Skeletal muscle tissue (tissue), 4 donors: Measurements from ENCODE around the gene LRRC49. TPM values are rescaled to one million over a fixed set of nuclear protein-coding genes. Genes with fewer than 3 reads are reported as not detected.

Experiments
- H3K27ac ChIP-seq: one replicate; pipeline ENCODE4 v1.7.0; 2013; ENCODE audit warnings: mild to moderate bottlenecking, low read depth, low read length, inconsistent platforms
- H3K27me3 ChIP-seq, 3 donors: one replicate each; pipeline ENCODE4 v1.7.0; 2013; ENCODE audit warnings: low read length in 3 of 3; ENCODE audit not compliant: control insufficient read depth in 3 of 3, insufficient read depth in 3 of 3
- H3K36me3 ChIP-seq, 3 donors: one replicate each; pipeline ENCODE4 v1.7.0; 2013; ENCODE audit warnings: low read length in 3 of 3; ENCODE audit not compliant: control insufficient read depth in 3 of 3, insufficient read depth in 3 of 3
- H3K4me1 ChIP-seq, 3 donors: one replicate each; pipeline ENCODE4 v1.7.0; 2013; ENCODE audit warnings: low read length in 3 of 3, mild to moderate bottlenecking in 3 of 3; ENCODE audit not compliant: control insufficient read depth in 3 of 3, insufficient read depth in 3 of 3
- H3K4me3 ChIP-seq, 3 donors: one replicate each; pipeline ENCODE4 v1.7.0; 2013; ENCODE audit warnings: low read length in 3 of 3
- H3K9ac ChIP-seq, 3 donors: one replicate each; pipeline ENCODE4 v1.7.0; 2013; ENCODE audit warnings: low read length in 3 of 3, mild to moderate bottlenecking in 3 of 3, moderate library complexity in 2 of 3, low read depth in 1 of 3
- H3K9me3 ChIP-seq, 3 donors: one replicate each; pipeline ENCODE4 v1.7.0; 2013; ENCODE audit warnings: low read length in 3 of 3; ENCODE audit not compliant: control insufficient read depth in 3 of 3
- total RNA-seq: library from RNA; depleted of rRNA; stranded (reverse); fragments of >200 nt; gene quantifications from one replicate; pipeline ENCODE4 v1.2.3, GENCODE V29; 2014
- donor health status: Osteomylitis.

LRRC49 gene
- total RNA-seq, 1 donor from 2014 or later = 11.0 TPM

DNA sequence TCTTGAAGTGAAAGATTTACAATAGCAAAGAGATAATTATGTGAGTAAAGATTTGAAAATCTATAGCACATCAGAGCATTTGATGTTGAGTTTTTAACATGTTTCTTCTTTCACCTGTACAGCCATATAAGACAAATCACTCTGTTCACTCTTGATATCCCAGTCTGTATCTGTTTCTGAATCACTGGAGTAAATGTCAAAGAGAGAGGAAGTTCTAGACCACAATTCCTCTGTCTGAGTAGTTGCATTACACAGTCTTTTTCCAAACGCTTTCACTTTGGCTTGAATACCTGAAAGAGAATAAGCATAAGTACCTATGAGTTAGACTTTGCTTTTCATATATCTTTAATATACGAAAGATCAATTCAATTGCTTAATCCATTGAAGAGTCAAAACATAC, 10.3 kb upstream of the LRRC49 start:
- Histone ChIP-seq H3K4me3 (no peak overlapping the region), H3K27ac (no peak overlapping the region), H3K4me1 (no peaks in the 10 kb centered on the region), H3K9me3 (no peaks in the 10 kb centered on the region), H3K27me3 (no peaks in the 10 kb centered on the region), H3K9ac (no peak overlapping the region), H3K36me3 (no peaks in the 10 kb centered on the region)

- H3K36me3 ChIP-seq = no peaks in the 10 kb centered on the region
- H3K27ac ChIP-seq = peak overlapping the region; percentile 14
- H3K4me1 ChIP-seq = peaks cover 9 to 16% (median 15%) of the 10 kb centered on the region in 3 donors
- H3K27me3 ChIP-seq = no peaks in the 10 kb centered on the region
- H3K9me3 ChIP-seq = no peaks in the 10 kb centered on the region
- H3K9ac ChIP-seq = peak overlapping the region; percentile 55 to 83 (median 79)
- H3K4me3 ChIP-seq = peak overlapping the region; percentile 76 to 100 (median 98)
Measured at GRCh38 chr15:70892912-70893560, 410 bp downstream of the LRRC49 start.

- Histone ChIP-seq H3K9me3 (no peaks in the 10 kb centered on the region), H3K9ac (no peak overlapping the region), H3K27me3 (no peaks in the 10 kb centered on the region), H3K27ac (no peak overlapping the region), H3K36me3 (peaks cover 0 to 5% (median 0%) of the 10 kb centered on the region in 3 donors), H3K4me3 (no peak overlapping the region), H3K4me1 (no peaks in the 10 kb centered on the region)
Measured at GRCh38 chr15:70902107-70902506, 9.5 kb downstream of the LRRC49 start.

- H3K4me1 ChIP-seq = no peaks in the 10 kb centered on the region
- H3K36me3 ChIP-seq = peaks cover 2 to 11% (median 6%) of the 10 kb centered on the region in 3 donors
- peaks cover 0 to 3% (median 2%) of the 10 kb centered on the region in 3 donors for H3K9me3 ChIP-seq
- no peak overlapping the region for H3K27ac ChIP-seq
- no peaks in the 10 kb centered on the region for H3K27me3 ChIP-seq
- H3K9ac ChIP-seq = no peak overlapping the region
- no peak overlapping the region for H3K4me3 ChIP-seq
Measured at GRCh38 chr15:70906842-70907241, 14.2 kb downstream of the LRRC49 start.

- H3K9ac ChIP-seq = no peak overlapping the region
- H3K27me3 ChIP-seq = no peaks in the 10 kb centered on the region
- H3K4me1 ChIP-seq = no peaks in the 10 kb centered on the region
- no peak overlapping the region for H3K27ac ChIP-seq
- H3K4me3 ChIP-seq = no peak overlapping the region
- peaks cover 0 to 3% (median 2%) of the 10 kb centered on the region in 3 donors for H3K9me3 ChIP-seq
- peaks cover 2 to 11% (median 6%) of the 10 kb centered on the region in 3 donors for H3K36me3 ChIP-seq
Measured at GRCh38 chr15:70907784-70908471, 15.3 kb downstream of the LRRC49 start.

DNA sequence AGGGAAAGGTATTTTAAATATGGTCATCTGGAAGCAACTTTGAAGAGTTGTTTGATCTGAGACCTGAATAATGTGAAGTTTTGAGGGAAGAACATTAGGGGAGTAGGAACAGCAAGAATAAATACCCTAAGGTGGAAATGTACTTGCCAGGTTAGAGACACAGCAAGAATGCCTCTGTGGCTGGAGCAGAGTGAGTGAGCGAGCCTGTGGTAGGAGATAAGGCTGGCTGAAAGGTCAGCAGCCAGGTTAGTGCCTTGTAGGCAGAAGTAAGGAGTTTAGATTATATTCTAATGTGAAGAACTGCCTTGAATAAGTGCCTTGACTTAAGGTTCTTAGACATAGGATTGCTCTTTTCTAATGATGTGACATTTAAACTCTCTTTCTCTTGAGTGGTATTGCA, 18.3 kb downstream of the LRRC49 start:
- Histone ChIP-seq H3K4me3 (no peak overlapping the region), H3K27ac (no peak overlapping the region), H3K9me3 (peaks cover 0 to 3% (median 2%) of the 10 kb centered on the region in 3 donors), H3K4me1 (no peaks in the 10 kb centered on the region), H3K9ac (no peak overlapping the region), H3K36me3 (peaks cover 2 to 11% (median 6%) of the 10 kb centered on the region in 3 donors), H3K27me3 (no peaks in the 10 kb centered on the region)

DNA sequence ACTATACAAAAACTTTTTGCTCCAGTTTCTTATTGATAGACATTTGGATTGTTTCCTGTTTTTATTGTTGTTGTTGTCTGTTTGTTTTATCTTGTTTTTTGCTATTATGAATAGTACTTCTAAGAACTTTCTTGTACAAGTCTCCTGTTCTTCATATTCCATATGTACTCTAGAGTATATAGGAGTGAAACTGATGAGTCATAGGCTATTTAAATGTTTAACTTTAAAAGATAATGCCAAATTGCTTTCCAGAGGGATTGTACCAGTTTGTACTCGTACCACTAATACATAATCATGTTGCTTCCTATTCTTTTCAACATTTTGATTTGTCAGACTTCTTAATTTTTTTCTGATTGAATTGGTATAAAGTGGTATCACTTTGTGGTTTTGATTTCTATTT, 19.6 kb downstream of the LRRC49 start:
- peaks cover 2 to 6% (median 5%) of the 10 kb centered on the region in 3 donors for H3K36me3 ChIP-seq
- H3K9me3 ChIP-seq = peaks cover 0 to 3% (median 2%) of the 10 kb centered on the region in 3 donors
- H3K9ac ChIP-seq = no peak overlapping the region
- no peak overlapping the region for H3K4me3 ChIP-seq
- no peaks in the 10 kb centered on the region for H3K4me1 ChIP-seq
- H3K27me3 ChIP-seq = no peaks in the 10 kb centered on the region
- no peak overlapping the region for H3K27ac ChIP-seq

DNA sequence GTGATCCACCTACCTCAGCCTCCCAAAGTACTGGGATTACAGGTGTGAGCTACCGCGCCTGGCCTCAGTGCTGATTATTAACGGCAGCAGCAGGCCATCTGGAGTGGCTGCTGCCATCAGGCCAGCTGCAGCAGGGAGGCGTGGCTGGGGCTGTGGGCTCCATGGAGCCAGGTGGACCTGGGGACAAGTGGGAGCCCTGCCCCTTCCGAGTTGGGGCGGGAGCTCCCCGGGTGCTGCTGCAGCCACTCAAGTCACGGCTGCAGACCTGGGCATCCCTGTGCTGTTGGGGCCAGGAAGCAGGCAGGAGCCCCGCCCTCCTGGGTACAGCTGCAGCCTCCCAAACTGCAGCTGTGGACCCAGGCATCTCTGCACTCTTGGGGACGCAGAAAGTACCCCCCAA, 23.9 kb downstream of the LRRC49 start:
- Histone ChIP-seq H3K27ac (no peak overlapping the region), H3K9ac (no peak overlapping the region), H3K4me3 (no peak overlapping the region), H3K4me1 (no peaks in the 10 kb centered on the region), H3K36me3 (no peaks in the 10 kb centered on the region), H3K27me3 (no peaks in the 10 kb centered on the region), H3K9me3 (no peaks in the 10 kb centered on the region)

- no peaks in the 10 kb centered on the region for H3K27me3 ChIP-seq
- H3K27ac ChIP-seq = no peak overlapping the region
- H3K9me3 ChIP-seq = no peaks in the 10 kb centered on the region
- no peak overlapping the region for H3K9ac ChIP-seq
- no peaks in the 10 kb centered on the region for H3K36me3 ChIP-seq
- no peaks in the 10 kb centered on the region for H3K4me1 ChIP-seq
- H3K4me3 ChIP-seq = no peak overlapping the region
Measured at GRCh38 chr15:70917955-70918354, 25.3 kb downstream of the LRRC49 start.

- H3K9ac ChIP-seq = no peak overlapping the region
- H3K4me3 ChIP-seq = no peak overlapping the region
- H3K27me3 ChIP-seq = no peaks in the 10 kb centered on the region
- H3K36me3 ChIP-seq = no peaks in the 10 kb centered on the region
- H3K4me1 ChIP-seq = no peaks in the 10 kb centered on the region
- no peak overlapping the region for H3K27ac ChIP-seq
- H3K9me3 ChIP-seq = no peaks in the 10 kb centered on the region
Measured at GRCh38 chr15:70920981-70921696, 28.5 kb downstream of the LRRC49 start.
